ENCODE measurements around the gene ZNF91.

DNA sequence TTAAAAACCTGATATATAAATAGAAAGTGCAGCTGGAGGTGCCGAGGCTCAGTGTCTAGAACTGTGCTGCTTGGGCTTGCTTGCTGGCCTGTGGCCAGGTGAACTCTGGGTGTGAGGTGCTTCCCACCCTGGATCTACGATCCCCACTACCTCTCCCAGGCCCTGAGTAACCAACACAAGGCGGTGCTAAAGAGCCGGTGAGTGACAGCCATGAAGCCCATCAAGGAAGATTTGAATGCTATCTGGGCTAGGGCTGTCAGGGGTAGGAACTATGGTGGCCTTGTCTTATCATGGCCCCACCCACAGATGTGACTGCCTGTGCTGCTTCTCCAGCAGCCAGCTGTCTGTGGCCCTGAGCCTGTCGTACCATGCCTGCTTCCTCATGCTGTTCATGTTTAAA lies 25.6 kb upstream of the ZNF91 start:
- TF ChIP-seq, protein P1, sequence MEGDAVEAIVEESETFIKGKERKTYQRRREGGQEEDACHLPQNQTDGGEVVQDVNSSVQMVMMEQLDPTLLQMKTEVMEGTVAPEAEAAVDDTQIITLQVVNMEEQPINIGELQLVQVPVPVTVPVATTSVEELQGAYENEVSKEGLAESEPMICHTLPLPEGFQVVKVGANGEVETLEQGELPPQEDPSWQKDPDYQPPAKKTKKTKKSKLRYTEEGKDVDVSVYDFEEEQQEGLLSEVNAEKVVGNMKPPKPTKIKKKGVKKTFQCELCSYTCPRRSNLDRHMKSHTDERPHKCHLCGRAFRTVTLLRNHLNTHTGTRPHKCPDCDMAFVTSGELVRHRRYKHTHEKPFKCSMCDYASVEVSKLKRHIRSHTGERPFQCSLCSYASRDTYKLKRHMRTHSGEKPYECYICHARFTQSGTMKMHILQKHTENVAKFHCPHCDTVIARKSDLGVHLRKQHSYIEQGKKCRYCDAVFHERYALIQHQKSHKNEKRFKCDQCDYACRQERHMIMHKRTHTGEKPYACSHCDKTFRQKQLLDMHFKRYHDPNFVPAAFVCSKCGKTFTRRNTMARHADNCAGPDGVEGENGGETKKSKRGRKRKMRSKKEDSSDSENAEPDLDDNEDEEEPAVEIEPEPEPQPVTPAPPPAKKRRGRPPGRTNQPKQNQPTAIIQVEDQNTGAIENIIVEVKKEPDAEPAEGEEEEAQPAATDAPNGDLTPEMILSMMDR (tag by site-specific recombination; IDR thresholded peaks at IDR 0.05) = no peak
- TF ChIP-seq ZNF24 (tag by site-specific recombination; IDR thresholded peaks at IDR 0.05) = no peak
- TF ChIP-seq ZNF776 (tag by site-specific recombination; IDR thresholded peaks at IDR 0.05; ENCODE audit: borderline replicate concordance) = no peak
- TF ChIP-seq MYNN (tag by site-specific recombination; IDR thresholded peaks at IDR 0.05; ENCODE audit: borderline replicate concordance) = no peak
- no peak for TF ChIP-seq ZNF274 (IDR thresholded peaks at IDR 0.05; ENCODE audit: low read length)
- TF ChIP-seq ZNF274 (tag by site-specific recombination; IDR thresholded peaks at IDR 0.05; ENCODE audit: borderline replicate concordance) = no peak
- no peak for TF ChIP-seq ZNF549 (tag by site-specific recombination; IDR thresholded peaks at IDR 0.05)
- no peak for TF ChIP-seq ZNF248 (tag by site-specific recombination; IDR thresholded peaks at IDR 0.05)
- TF ChIP-seq, protein P2, sequence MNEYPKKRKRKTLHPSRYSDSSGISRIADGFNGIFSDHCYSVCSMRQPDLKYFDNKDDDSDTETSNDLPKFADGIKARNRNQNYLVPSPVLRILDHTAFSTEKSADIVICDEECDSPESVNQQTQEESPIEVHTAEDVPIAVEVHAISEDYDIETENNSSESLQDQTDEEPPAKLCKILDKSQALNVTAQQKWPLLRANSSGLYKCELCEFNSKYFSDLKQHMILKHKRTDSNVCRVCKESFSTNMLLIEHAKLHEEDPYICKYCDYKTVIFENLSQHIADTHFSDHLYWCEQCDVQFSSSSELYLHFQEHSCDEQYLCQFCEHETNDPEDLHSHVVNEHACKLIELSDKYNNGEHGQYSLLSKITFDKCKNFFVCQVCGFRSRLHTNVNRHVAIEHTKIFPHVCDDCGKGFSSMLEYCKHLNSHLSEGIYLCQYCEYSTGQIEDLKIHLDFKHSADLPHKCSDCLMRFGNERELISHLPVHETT (tag by site-specific recombination; IDR thresholded peaks at IDR 0.05) = no peak
- TF ChIP-seq ZBTB17 (tag by site-specific recombination; IDR thresholded peaks at IDR 0.05) = no peak
- TF ChIP-seq, protein P3, sequence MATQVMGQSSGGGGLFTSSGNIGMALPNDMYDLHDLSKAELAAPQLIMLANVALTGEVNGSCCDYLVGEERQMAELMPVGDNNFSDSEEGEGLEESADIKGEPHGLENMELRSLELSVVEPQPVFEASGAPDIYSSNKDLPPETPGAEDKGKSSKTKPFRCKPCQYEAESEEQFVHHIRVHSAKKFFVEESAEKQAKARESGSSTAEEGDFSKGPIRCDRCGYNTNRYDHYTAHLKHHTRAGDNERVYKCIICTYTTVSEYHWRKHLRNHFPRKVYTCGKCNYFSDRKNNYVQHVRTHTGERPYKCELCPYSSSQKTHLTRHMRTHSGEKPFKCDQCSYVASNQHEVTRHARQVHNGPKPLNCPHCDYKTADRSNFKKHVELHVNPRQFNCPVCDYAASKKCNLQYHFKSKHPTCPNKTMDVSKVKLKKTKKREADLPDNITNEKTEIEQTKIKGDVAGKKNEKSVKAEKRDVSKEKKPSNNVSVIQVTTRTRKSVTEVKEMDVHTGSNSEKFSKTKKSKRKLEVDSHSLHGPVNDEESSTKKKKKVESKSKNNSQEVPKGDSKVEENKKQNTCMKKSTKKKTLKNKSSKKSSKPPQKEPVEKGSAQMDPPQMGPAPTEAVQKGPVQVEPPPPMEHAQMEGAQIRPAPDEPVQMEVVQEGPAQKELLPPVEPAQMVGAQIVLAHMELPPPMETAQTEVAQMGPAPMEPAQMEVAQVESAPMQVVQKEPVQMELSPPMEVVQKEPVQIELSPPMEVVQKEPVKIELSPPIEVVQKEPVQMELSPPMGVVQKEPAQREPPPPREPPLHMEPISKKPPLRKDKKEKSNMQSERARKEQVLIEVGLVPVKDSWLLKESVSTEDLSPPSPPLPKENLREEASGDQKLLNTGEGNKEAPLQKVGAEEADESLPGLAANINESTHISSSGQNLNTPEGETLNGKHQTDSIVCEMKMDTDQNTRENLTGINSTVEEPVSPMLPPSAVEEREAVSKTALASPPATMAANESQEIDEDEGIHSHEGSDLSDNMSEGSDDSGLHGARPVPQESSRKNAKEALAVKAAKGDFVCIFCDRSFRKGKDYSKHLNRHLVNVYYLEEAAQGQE (tag by site-specific recombination; IDR thresholded peaks at IDR 0.05) = no peak
- no peak for TF ChIP-seq ZNF510 (tag by site-specific recombination; IDR thresholded peaks at IDR 0.05; ENCODE audit: insufficient replicate concordance)
- no peak for TF ChIP-seq MEIS1 (CRISPR knock-in tag; IDR thresholded peaks at IDR 0.05; ENCODE audit: borderline replicate concordance)
- TF ChIP-seq, protein P4, sequence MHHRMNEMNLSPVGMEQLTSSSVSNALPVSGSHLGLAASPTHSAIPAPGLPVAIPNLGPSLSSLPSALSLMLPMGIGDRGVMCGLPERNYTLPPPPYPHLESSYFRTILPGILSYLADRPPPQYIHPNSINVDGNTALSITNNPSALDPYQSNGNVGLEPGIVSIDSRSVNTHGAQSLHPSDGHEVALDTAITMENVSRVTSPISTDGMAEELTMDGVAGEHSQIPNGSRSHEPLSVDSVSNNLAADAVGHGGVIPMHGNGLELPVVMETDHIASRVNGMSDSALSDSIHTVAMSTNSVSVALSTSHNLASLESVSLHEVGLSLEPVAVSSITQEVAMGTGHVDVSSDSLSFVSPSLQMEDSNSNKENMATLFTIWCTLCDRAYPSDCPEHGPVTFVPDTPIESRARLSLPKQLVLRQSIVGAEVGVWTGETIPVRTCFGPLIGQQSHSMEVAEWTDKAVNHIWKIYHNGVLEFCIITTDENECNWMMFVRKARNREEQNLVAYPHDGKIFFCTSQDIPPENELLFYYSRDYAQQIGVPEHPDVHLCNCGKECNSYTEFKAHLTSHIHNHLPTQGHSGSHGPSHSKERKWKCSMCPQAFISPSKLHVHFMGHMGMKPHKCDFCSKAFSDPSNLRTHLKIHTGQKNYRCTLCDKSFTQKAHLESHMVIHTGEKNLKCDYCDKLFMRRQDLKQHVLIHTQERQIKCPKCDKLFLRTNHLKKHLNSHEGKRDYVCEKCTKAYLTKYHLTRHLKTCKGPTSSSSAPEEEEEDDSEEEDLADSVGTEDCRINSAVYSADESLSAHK (tag by site-specific recombination; IDR thresholded peaks at IDR 0.05) = no peak

Measured in HEK293 (cell line).